GM18498 (cell line): ENCODE measurements around the gene UBQLN3.
A peak's percentile ranks its signal among the peaks of the same experiment; 100 is the strongest.

Experiments
- ATAC-seq: cut with Tn5 transposase; IDR thresholded peaks from one replicate; pipeline ENCODE4 v1.9.1; 2021; ENCODE audit warnings: mild to moderate bottlenecking, moderate library complexity; ENCODE audit not compliant: unreplicated experiment

UBQLN3 gene

GRCh38 chr11:5507177-5507932 lies 2.4 kb downstream of the UBQLN3 start:
- ATAC-seq: no peak

GRCh38 chr11:5505363-5506048 lies 4.3 kb downstream of the UBQLN3 start:
- no peak for ATAC-seq

- no peak for ATAC-seq
These were observed 5.3 kb downstream of the UBQLN3 start for GRCh38 chr11:5504403-5504921.

GRCh38 chr11:5500393-5500801 lies 9.4 kb downstream of the UBQLN3 start:
- no peak for ATAC-seq

GRCh38 chr11:5499671-5500070 lies 10.1 kb downstream of the UBQLN3 start:
- no peak for ATAC-seq

- ATAC-seq: no peak
These were observed 20.0 kb downstream of the UBQLN3 start for GRCh38 chr11:5489576-5490357.

- no peak for ATAC-seq
These were observed 20.9 kb downstream of the UBQLN3 start for GRCh38 chr11:5488798-5489399.

GRCh38 chr11:5488385-5488784 lies 21.4 kb downstream of the UBQLN3 start, which contains the start of gene OR52D1:
OR52D1 (plus strand) TSS chr11:5488685; CDS start chr11:5488707, 22 bp downstream.
- no peak for ATAC-seq

GRCh38 chr11:5486421-5486820 lies 23.3 kb downstream of the UBQLN3 start:
- no peak for ATAC-seq

GRCh38 chr11:5486003-5486402 lies 23.8 kb downstream of the UBQLN3 start:
- ATAC-seq: no peak

- peak; percentile 77 for ATAC-seq
These were observed 33.5 kb downstream of the UBQLN3 start for GRCh38 chr11:5476186-5476819.

GRCh38 chr11:5473921-5474320 lies 35.8 kb downstream of the UBQLN3 start:
- no peak for ATAC-seq

GRCh38 chr11:5467527-5467926 lies 42.2 kb downstream of the UBQLN3 start:
- no peak for ATAC-seq

GRCh38 chr11:5460983-5461621 lies 48.7 kb downstream of the UBQLN3 start:
- ATAC-seq: no peak
